Breast epithelium (tissue), 3 donors: ENCODE data around the gene PHB1.

Source experiments
- POLR2A ChIP-seq: fragments of 450-650 bp; IDR thresholded peaks from one replicate; pipeline ENCODE4 v1.6.1; 2016; ENCODE audit warnings: antibody characterized with exemption, mild to moderate bottlenecking, moderate library complexity
- TF ChIP-seq, protein P1 (sequence below), 3 donors: fragments of 450-650 bp; IDR thresholded peaks; one replicate each; pipeline ENCODE4 v1.5.1; 2016 to 2017; ENCODE audit warnings: antibody characterized with exemption in 3 of 3, mild to moderate bottlenecking in 3 of 3, moderate library complexity in 3 of 3

DNA sequence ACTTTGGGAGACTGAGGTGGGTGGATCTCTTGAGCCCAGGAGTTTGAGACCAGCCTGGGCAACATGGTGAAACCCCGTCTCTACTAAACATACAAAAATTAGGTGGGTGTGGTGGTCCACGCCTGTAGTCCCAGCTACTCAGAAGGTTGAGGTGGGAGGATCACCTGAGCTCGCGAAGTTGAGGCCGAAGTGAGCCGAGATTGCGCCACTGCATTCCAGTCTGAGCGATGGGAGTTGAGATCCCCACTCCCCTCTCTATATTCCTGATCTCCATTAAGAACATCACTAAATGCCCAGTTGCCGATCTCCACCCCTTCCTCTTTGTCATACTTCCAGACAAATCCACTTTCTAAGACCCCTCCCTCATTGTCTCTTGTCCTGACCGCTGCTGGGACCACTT is 28.3 kb downstream of the PHB1 start:
- TF ChIP-seq, protein P1, sequence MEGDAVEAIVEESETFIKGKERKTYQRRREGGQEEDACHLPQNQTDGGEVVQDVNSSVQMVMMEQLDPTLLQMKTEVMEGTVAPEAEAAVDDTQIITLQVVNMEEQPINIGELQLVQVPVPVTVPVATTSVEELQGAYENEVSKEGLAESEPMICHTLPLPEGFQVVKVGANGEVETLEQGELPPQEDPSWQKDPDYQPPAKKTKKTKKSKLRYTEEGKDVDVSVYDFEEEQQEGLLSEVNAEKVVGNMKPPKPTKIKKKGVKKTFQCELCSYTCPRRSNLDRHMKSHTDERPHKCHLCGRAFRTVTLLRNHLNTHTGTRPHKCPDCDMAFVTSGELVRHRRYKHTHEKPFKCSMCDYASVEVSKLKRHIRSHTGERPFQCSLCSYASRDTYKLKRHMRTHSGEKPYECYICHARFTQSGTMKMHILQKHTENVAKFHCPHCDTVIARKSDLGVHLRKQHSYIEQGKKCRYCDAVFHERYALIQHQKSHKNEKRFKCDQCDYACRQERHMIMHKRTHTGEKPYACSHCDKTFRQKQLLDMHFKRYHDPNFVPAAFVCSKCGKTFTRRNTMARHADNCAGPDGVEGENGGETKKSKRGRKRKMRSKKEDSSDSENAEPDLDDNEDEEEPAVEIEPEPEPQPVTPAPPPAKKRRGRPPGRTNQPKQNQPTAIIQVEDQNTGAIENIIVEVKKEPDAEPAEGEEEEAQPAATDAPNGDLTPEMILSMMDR (IDR thresholded peaks at IDR 0.05): no peak
- no peak for TF ChIP-seq POLR2A
